ENCODE results near the gene ACVR2B.

Gene ACVR2B

DNA sequence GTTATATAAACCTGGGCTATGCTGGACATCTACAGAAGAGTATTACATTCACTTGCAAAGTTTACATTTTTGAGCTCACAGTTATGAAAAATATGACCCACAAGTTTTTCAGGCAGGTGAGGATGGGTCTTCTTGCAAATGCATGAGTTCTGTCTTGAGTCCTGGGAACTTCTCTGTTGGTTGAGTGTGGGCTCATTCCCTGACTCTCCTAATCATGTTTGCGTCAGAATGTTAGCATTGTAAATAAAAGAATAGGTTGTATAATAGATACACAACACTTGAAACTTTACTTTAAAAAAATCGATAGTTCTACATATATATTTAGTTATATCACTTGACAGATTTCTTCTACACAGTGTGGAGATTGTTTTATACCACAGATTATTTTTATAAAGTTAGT lies 35.3 kb downstream of the ACVR2B start:
- no peak for DNase-seq (ENCODE audit: low spot score)

DNA sequence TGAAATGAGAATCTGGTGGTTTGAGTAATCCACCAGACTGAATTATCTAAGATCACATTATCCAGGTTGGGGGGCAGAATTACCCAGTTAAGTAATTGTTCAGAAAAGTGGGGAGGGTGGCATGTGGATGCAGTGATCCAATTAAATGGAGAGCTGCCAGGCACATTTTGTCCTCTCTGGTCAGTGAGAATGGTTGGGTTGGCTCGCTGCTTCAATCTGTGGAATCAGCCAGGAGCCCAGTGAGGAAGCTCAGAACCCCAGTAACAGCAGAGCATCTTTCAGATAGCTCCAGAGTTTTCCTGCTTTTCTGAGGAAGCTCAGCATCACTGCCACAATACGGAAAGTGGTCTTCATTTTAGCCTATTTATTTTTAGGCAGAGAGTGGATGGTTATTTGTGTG lies 36.1 kb downstream of the ACVR2B start:
- no peak for DNase-seq (ENCODE audit: low spot score)

- DNase-seq (ENCODE audit: low spot score) = no peak
Measured at GRCh38 chr3:38490281-38491030, 36.8 kb downstream of the ACVR2B start.

- DNase-seq (ENCODE audit: low spot score) = no peak
Measured at GRCh38 chr3:38491215-38491614, 37.5 kb downstream of the ACVR2B start.

DNA sequence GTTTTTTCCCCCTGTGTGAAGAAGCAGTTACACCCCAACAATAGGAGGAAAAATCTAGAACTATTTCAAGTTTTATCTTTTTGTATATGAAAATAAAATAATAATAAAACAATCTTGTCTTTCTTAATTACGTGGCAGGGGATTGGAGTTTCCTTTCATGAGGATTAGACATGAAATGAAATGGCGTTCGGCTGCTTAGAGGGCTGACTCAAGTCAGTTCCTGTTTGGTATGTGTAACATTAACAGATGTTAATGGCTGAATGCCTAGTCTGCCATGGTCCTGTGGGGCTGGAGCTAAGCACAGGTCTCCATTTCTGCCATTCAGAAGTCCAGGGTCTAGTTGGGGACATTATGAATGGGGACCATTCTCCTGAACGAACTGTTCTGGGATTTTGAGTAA lies 39.3 kb downstream of the ACVR2B start:
- DNase-seq (ENCODE audit: low spot score) = no peak

GRCh38 chr3:38496131-38496910 lies 42.6 kb downstream of the ACVR2B start, which contains the start of gene EXOG:
TSS of gene EXOG (plus strand) at chr3:38496340. CDS start at chr3:38496368, 28 bp downstream.
- peak; percentile 98 for DNase-seq (ENCODE audit: low spot score)

GRCh38 chr3:38497031-38497430 lies 43.3 kb downstream of the ACVR2B start:
- DNase-seq (ENCODE audit: low spot score) = peak; percentile 32

DNA sequence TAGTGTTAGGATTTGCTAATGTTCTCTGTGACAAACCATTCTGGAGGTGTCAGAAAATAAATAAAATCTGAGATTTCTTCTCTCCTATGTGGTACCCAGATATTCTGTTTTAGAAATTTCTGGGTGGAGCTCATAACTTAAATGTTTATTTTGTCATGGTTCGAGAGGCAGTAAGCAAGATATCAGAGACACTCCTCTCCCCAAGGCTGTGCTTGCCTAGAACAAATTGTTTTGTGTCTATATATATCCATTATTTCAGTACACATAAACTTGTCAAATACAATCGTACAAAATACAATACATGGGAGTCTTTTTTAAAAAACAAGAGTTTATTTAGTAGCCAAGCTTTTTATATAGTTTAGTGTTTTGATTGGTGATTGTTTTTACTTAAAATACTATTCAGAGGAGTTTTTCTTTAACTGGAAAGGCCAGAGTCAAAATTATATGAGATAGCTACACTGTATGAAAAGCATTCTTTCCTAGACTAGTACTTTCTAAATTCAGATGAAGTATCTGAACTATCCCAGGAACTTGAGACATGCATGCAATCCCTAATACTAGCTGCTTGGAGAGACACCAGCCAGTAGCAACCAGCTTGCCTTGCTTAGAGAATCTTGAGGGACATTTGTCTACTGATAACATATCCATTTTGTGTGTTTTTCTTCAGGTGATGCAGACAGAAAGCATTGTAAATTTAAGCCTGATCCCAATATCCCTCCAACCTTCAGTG lies 47.2 kb downstream of the ACVR2B start:
- DNase-seq (ENCODE audit: low spot score) = no peak

- no peak for DNase-seq (ENCODE audit: low spot score)
Measured at GRCh38 chr3:38507120-38507519, 53.4 kb downstream of the ACVR2B start.

DNA sequence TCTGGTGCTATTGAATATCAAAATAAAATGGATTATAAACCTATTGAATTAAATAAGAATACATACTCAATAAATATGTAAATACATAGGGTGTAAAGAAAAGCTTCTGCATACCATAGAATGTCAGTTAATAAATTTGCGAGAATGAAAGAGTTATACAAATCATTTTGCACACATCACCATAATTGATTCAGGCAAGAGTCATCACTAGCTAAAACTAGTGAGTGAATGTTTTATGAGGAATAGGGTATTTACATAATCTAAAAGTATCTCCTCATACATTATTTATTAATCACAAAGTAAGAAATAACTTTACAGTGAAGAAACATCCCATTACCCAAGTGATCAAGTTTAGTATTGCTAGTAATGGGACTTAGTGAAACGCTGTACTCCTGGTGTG lies 56.0 kb downstream of the ACVR2B start:
- no peak for DNase-seq (ENCODE audit: low spot score)

DNA sequence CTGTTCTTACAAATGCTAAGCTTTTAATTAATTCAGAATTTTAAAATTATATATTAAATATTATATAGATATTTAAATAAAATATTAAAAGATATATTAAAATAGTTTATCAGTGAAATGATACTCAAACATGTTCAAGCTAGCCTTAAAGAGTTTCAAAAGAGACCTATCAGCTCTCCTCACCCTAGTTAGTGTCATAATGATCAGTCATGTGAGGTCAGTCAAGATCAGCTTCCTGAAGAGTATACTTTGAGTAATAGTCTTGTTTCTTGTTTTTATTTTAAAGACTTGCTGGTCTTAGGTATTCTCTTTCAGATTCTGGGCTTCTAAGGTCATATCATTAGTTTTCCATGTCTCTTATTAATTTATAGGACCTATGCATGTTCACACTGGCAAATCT lies 56.9 kb downstream of the ACVR2B start:
- no peak for DNase-seq (ENCODE audit: low spot score)

- no peak for DNase-seq (ENCODE audit: low spot score)
Measured at GRCh38 chr3:38511546-38511945, 57.9 kb downstream of the ACVR2B start.

- no peak for DNase-seq (ENCODE audit: low spot score)
Measured at GRCh38 chr3:38515367-38515766, 61.7 kb downstream of the ACVR2B start.

DNA sequence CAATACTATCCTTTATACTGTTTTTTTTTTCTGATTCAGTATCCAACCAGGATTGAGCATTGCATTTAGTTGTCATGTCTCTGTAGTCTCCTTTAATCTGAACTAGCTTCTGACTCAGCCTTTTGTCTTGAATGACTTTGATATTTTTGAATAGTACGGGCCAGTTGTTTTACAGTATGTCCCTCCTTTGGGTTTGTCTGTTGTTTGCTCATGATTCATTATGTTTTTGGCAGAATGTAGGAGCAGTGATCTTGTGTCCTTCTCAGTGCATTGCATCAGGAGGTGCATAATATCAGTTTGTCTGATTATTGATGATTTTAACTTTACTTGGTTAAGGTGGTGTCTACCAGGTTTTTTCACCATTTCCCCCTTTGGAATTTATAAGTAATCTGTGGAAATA lies 63.0 kb downstream of the ACVR2B start:
- DNase-seq (ENCODE audit: low spot score) = no peak

- no peak for DNase-seq (ENCODE audit: low spot score)
Measured at GRCh38 chr3:38519000-38519399, 65.3 kb downstream of the ACVR2B start.

- DNase-seq (ENCODE audit: low spot score) = no peak
Measured at GRCh38 chr3:38519651-38520050, 66.0 kb downstream of the ACVR2B start.

- DNase-seq (ENCODE audit: low spot score) = peak; percentile 50
Measured at GRCh38 chr3:38521391-38521987, 67.8 kb downstream of the ACVR2B start.

DNA sequence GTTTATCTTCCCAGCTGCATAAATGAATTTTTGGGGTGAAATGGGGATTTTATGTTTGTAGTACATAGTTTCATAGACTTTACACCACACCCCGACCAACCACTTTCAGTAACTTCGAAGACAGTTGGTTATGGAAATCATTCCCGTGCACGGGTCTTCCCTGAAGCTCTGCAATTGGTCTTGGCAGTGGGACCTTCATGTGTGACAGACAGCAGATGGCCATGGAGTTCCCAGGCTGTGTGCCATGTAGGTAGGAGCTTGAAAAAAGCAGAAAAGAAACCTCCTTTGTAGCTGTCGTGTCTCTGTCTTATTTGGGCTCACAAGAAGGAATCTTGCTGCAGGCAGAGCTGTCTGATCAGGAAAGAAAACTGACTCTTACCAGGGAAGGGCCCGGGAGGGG lies 68.3 kb downstream of the ACVR2B start:
- DNase-seq (ENCODE audit: low spot score) = no peak

- DNase-seq (ENCODE audit: low spot score) = no peak
Measured at GRCh38 chr3:38524141-38524739, 70.5 kb downstream of the ACVR2B start.

- no peak for DNase-seq (ENCODE audit: low spot score)
Measured at GRCh38 chr3:38526792-38527191, 73.1 kb downstream of the ACVR2B start.

DNA sequence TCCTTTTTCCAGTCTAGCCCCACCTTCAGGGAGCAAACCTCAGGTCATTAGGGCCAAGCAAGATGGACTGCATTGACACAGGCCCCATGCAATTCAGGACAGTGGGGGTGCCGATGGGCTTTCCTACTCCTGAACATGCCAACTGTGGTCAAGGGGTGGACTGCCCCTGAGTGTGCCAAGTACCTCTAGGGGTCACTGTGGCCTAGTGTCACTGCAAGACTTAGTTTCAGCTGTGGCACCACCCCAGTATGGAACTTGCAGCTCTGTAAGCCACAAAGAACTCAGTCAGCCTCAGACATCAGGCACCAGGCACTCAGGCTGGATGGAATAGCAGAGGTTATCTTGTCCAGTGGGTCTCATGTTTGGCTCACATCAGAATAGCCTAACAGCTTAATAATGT lies 74.8 kb downstream of the ACVR2B start:
- DNase-seq (ENCODE audit: low spot score) = no peak

DNA sequence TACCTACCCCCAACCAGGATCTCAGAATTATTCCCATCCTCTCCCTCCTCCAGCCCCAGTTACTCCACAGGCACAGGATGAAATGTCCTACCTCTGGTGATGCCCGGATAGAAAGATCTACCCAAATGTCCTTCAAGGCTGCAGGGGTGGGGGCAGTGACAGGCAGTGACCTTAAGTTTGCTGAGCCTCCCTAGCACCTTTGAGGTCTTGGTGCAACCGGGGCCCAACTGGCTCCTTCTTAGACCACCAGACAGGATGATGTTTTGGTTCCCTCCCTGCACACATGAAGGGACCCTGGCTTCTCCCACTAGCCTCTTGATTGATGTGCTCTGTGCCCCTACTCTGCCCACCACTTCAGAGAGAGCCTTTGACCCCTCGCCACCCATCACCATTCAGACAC lies 78.8 kb downstream of the ACVR2B start:
- no peak for DNase-seq (ENCODE audit: low spot score)
